Liver (tissue), 3 donors: ENCODE measurements around the gene ARL5A.

Experiments
- ATF3 ChIP-seq: IDR thresholded peaks from 2 replicates; pipeline ENCODE4 v1.6.1; 2016; ENCODE audit warnings: antibody characterized with exemption
- CTCF ChIP-seq: fragments of 150-350 bp; IDR thresholded peaks from 2 replicates; pipeline ENCODE4 v1.5.1; 2017; ENCODE audit warnings: improper control_type of control experiment, low read depth, low read length; ENCODE audit not compliant: missing input control
- EGR1 ChIP-seq, 2 donors: IDR thresholded peaks; 2 replicates each; pipeline ENCODE4 v1.6.1; 2016 to 2018; ENCODE audit warnings: antibody characterized with exemption in 2 of 2, low read depth in 2 of 2
- FOXA1 ChIP-seq: IDR thresholded peaks from 2 replicates; pipeline ENCODE4 v1.6.1; 2016; ENCODE audit warnings: antibody characterized with exemption
- FOXA2 ChIP-seq: IDR thresholded peaks from 2 replicates; pipeline ENCODE4 v1.6.1; 2016; ENCODE audit warnings: antibody characterized with exemption
- HNF4A ChIP-seq, 2 donors: conservative IDR thresholded peaks; 2 replicates each; pipeline ENCODE4 v1.6.1; 2016; ENCODE audit warnings: antibody characterized with exemption in 2 of 2, mild to moderate bottlenecking in 2 of 2
- JUND ChIP-seq, 2 donors: IDR thresholded peaks; 2 replicates each; pipeline ENCODE4 v1.6.1; 2016; ENCODE audit warnings: antibody characterized with exemption in 2 of 2
- MAX ChIP-seq: IDR thresholded peaks from 2 replicates; pipeline ENCODE4 v1.6.1; 2016; ENCODE audit warnings: antibody characterized with exemption
- RAD21 ChIP-seq, 2 donors: IDR thresholded peaks; 2 replicates each; pipeline ENCODE4 v1.6.1; 2016; ENCODE audit warnings: antibody characterized with exemption in 2 of 2, mild to moderate bottlenecking in 2 of 2
- SP1 ChIP-seq: IDR thresholded peaks from 2 replicates; pipeline ENCODE4 v1.6.1; 2018; ENCODE audit warnings: antibody characterized with exemption, mild to moderate bottlenecking
- TAF1 ChIP-seq: conservative IDR thresholded peaks from 2 replicates; pipeline ENCODE4 v1.6.1; 2016; ENCODE audit warnings: antibody characterized with exemption, mild to moderate bottlenecking
- YY1 ChIP-seq: IDR thresholded peaks from 2 replicates; pipeline ENCODE4 v1.6.1; 2016; ENCODE audit warnings: antibody characterized with exemption, mild to moderate bottlenecking
- ZBTB33 ChIP-seq: IDR thresholded peaks from 2 replicates; pipeline ENCODE4 v1.6.1; 2016; ENCODE audit warnings: antibody characterized with exemption
- donor health status: healthy.
- donor health status: healthy.

- no peak for TF ChIP-seq CTCF
- TF ChIP-seq ATF3: no peak
- TF ChIP-seq TAF1: no peak
- no peak for TF ChIP-seq MAX
- TF ChIP-seq FOXA1: no peak
- no peak for TF ChIP-seq JUND (IDR thresholded peaks at IDR 0.05)
- TF ChIP-seq YY1: no peak
- no peak for TF ChIP-seq RAD21 (IDR thresholded peaks at IDR 0.05)
- TF ChIP-seq EGR1 (IDR thresholded peaks at IDR 0.05; ENCODE audit: low read depth in 2 of 2): no peak
- no peak for TF ChIP-seq ZBTB33
- no peak for TF ChIP-seq SP1
- no peak for TF ChIP-seq HNF4A (conservative IDR thresholded peaks at IDR 0.05)
- TF ChIP-seq FOXA2: no peak
Measured at GRCh38 chr2:151857650-151858049, 29.4 kb upstream of the ARL5A start.
